HG02623 (cell line): Measurements from ENCODE around the gene APBB2.

Experiments used
- ATAC-seq: cut with Tn5 transposase; IDR thresholded peaks from one replicate; pipeline ENCODE4 v1.9.1; 2021; ENCODE audit warnings: moderate library complexity; ENCODE audit not compliant: unreplicated experiment

APBB2 gene

DNA sequence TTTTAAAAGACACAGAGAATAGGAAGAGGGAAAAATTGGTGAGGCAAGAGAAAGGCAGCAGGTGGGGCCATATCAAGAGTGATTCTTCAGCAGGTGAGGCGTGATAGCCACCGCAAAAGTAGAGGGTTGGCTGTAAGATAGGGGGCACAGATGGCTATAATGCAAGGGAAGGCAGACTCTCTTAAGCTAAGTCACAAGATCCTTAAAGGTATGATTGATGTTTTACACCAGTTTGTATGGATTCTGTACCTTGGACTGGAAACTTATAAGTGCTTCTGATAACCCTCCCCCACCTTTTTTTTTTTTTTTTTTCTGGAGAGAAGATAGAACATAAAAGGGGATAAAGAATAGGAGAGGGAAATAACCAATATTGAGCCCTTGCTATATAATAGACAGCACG lies 424.6 kb downstream of the APBB2 start:
- ATAC-seq, result no peak

DNA sequence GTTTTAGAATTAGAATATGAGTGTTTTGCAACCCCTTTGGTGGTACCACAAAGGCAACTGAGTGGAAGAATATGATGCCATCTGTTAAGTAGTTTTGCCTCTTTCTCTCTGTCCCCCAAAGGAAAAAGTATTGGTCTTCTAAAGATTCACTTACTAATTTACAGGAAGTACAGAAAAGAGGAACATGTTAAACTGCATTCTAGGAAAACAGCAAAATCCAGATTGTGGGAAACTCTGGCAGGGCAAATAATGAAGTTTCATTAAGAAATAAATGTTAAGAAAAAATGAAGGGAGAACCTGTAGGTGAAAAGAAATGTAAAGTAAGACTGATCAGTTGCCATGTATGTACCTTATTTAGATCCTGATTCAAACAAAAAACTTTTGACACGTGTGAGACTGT lies 425.3 kb downstream of the APBB2 start:
- no peak for ATAC-seq

DNA sequence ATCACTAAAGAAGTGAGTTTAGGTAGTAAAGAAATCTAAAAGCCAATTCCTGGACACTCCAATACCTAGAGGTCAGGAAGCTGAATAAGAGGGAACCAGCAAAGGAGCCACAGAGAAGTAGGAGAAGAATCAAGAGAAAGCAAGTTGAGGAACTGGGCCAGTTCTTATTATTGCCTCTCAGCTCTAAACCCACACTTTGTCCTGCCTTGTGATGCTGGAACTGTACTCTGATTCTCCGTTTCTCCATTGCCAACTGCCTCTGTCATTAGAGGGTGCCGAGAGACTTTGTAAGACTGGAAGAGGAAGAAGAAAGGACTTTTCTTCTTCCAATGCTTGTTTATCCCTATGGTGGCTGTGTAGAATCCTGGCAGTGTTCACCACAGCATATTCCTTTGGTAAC lies 426.0 kb downstream of the APBB2 start:
- no peak for ATAC-seq

DNA sequence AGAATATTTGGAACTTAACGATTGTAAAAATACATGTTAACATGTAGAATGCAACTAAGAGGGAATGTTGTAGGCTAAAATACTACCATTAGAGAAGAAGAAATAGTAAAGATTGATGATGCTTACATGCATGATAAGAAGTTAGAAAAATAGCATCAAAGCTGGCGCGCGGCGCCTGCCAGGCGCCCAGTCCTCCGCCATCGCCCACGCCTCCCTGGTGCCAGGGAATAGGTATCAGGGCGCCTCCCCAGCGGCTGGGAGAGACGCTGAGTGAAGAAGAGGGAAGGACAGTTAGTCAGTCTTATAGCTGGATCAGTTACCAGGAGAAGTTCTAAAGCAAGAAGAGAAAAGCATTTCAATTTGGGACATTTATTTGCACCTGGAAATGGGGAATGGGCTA lies 428.6 kb downstream of the APBB2 start:
- ATAC-seq, result no peak

DNA sequence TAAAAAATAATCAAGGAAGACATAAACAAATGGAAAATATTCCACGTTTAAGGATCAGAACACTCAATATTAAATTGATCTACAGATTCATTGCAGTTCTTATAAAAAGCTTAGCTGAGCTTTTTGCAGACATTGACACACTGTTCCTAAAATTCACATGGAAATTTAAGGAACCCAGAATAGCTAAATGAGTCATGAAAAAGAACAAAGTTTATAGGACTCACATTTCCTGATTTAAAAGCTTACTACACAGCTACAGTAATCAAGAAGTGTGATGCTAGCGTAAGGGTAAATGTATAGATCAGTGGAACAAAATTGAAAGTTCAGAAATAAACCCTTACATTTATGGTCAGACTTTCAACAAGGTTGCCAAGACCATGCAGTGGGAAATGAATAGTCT lies 431.5 kb downstream of the APBB2 start:
- no peak for ATAC-seq

DNA sequence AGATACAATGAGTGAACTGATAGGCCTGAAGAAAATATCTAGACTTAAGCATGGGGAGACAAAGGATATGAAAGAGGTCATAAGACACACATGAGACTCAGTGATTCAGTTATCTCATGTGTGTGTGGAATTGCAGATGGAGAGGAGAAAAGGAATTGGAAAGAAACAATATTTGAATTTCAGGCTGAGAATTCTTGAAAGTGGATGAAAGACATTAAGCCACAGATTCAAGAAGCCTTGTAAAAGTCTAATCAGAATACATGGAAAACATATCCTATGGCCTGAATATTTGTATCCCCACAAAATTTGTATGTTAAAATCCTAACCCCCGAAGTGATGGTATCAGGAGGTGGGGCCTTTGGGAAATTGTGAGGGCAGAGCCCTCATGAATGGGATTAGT lies 436.3 kb downstream of the APBB2 start:
- ATAC-seq, result no peak

DNA sequence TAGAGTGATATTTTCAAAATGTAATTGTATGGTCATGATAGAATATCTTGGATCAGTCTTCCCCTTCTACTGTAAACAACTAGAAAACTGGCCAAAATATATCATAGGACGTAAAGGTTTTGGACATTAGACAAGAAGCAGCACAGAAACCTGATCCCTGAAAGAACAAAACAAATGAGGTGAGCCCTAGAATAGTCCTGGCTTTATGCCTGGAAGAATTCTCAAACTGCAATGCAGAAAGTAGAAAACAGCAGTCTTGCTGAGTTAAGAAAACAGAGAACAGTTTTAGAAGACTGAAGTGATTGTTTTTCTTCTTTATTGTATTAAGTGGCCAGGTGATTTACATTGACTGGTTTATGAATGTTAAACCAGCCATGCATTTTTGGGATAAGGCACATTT lies 445.1 kb downstream of the APBB2 start:
- no peak for ATAC-seq

DNA sequence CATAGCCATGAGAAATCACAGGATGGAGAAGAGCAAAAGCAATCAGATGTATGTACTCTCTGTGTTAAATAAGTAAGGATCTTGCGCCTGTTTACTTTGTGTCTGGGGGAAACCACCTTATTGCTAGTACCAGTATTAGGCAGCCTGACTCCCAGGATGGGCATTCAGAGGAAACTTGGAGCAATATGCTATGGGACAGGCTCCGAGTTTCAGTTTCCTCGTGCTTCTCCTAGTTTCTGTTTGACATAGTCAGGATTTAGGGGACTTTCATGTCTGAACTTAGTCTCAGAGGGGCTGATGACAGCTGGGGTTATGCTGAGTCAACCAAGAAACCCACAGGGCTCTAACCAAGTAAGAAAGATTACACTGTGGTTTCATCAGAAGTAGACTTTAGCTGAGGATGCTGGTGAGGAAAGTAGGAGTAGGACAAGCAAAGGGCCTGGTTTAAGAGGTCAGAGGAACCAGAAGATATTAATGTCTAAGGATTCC lies 451.1 kb downstream of the APBB2 start:
- peak; percentile 99 for ATAC-seq
